GM12878 (cell line): Measurements from ENCODE around the gene PRDM15. TPM values are rescaled to one million over a fixed set of nuclear protein-coding genes. Genes with fewer than 3 reads are reported as not detected.

Experiments
- ATAC-seq: fragments of 200-7000 bp; cut with Tn5 transposase; 3 replicates; pipeline ENCODE4 v1.9.1; 2020; ENCODE audit warnings: mild to moderate bottlenecking, moderate library complexity
- BruUV-seq: library from RNA; stranded (reverse); fragments of 400-500 nt; replicated peaks from 2 replicates; lab custom pipeline; 2021; lab: Mats Ljungman, UMichigan
- CTCF ChIA-PET: fragments of 300-600 bp; sonication (Branson Sonifier 250); formaldehyde crosslinking; extraction: SDS; loops from one replicate; lab custom pipeline; 2021; ENCODE audit warnings: inconsistent platforms; lab: Yijun Ruan, JAX
- POLR2A ChIA-PET: fragments of 350-600 bp; formaldehyde crosslinking; extraction: SDS; loops from one replicate; lab custom pipeline; 2021; ENCODE audit warnings: inconsistent platforms; lab: Charles Lee
- RAD21 ChIA-PET: fragments of 300-600 bp; sonication (Branson Sonifier 250); formaldehyde crosslinking; loops from one replicate; lab custom pipeline; 2023; ENCODE audit warnings: antibody characterized with exemption; ENCODE audit not compliant: unreplicated experiment; lab: Charles Lee
- SMC1A ChIA-PET: fragments of 300-600 bp; sonication (Branson Sonifier 250); formaldehyde crosslinking; loops from one replicate; lab custom pipeline; 2023; ENCODE audit not compliant: unreplicated experiment, uncharacterized antibody; lab: Charles Lee
- DNase-seq: peaks from one replicate; pipeline ENCODE4 v3.0.0-alpha.2; 2011; ENCODE audit warnings: low read depth, low spot score
- FAIRE-seq: peaks from 3 replicates; lab custom pipeline; 2011; peaks lifted over from hg19 to GRCh38; lab: Jason Lieb, UNC
- H2AFZ ChIP-seq: 2 replicates; pipeline ENCODE4 v1.6.0; 2011; ENCODE audit warnings: low read depth, low read length, control low read depth; ENCODE audit not compliant: control insufficient read depth
- H3K27ac ChIP-seq: 2 replicates; pipeline ENCODE4 v1.5.1; 2011; ENCODE audit warnings: control low read depth; ENCODE audit not compliant: control insufficient read depth, insufficient read depth
- H3K27me3 ChIP-seq, 2 experiments: replicated peaks in 1 of 2; 2 replicates each; pipeline versions ENCODE4 v1.6.0 to v1.6.1; 2011; ENCODE audit warnings: low read length in 1 of 2; ENCODE audit not compliant: control insufficient read depth in 2 of 2, insufficient read depth in 2 of 2
- H3K36me3 ChIP-seq, 2 experiments: 2 replicates each; pipeline ENCODE4 v1.5.1; 2011; ENCODE audit warnings: low read length in 1 of 2; ENCODE audit not compliant: control insufficient read depth in 2 of 2, insufficient read depth in 2 of 2
- H3K4me1 ChIP-seq: 2 replicates; pipeline ENCODE4 v1.6.1; 2011; ENCODE audit warnings: mild to moderate bottlenecking, low read length, moderate library complexity, mixed read lengths; ENCODE audit not compliant: control insufficient read depth, insufficient read depth
- H3K4me2 ChIP-seq: 2 replicates; pipeline ENCODE4 v1.6.0; 2011; ENCODE audit warnings: control low read depth; ENCODE audit not compliant: control insufficient read depth, insufficient read depth
- H3K4me3 ChIP-seq: fragments of 200-600 bp; sonication (generic); 2 replicates; pipeline ENCODE4 v1.5.1; 2016
- H3K79me2 ChIP-seq: 2 replicates; pipeline ENCODE4 v1.6.0; 2011; ENCODE audit warnings: low read length; ENCODE audit not compliant: control insufficient read depth, insufficient read depth
- H3K9ac ChIP-seq: 2 replicates; pipeline ENCODE4 v1.8.0; 2011; ENCODE audit warnings: low read length, control low read depth, mixed read lengths; ENCODE audit not compliant: control insufficient read depth, insufficient read depth
- H3K9me3 ChIP-seq: replicated peaks from 3 replicates; pipeline ENCODE4 v1.5.1; 2011; ENCODE audit warnings: mild to moderate bottlenecking, low read length; ENCODE audit not compliant: control insufficient read depth, insufficient read depth
- H4K20me1 ChIP-seq: 2 replicates; pipeline ENCODE4 v1.6.0; 2011; ENCODE audit not compliant: control insufficient read depth, insufficient read depth
- ASH2L ChIP-seq: fragments of 300-600, 200-600 bp; sonication (generic); IDR thresholded peaks from 2 replicates; pipeline ENCODE4 v1.6.1; 2017; ENCODE audit warnings: low read depth, mild to moderate bottlenecking, borderline replicate concordance
- BCLAF1 ChIP-seq: fragments of 450-650 bp; IDR thresholded peaks from 2 replicates; pipeline ENCODE4 v1.6.1; 2017; ENCODE audit warnings: antibody characterized with exemption, mild to moderate bottlenecking, moderate library complexity
- E4F1 ChIP-seq: fragments of 450-650 bp; IDR thresholded peaks from 2 replicates; pipeline ENCODE4 v1.6.1; 2018; ENCODE audit warnings: borderline replicate concordance, mild to moderate bottlenecking; ENCODE audit not compliant: partially characterized antibody
- HDAC6 ChIP-seq: fragments of 200-600 bp; sonication (generic); IDR thresholded peaks from one replicate; pipeline ENCODE4 v1.8.0; 2017; ENCODE audit warnings: antibody characterized with exemption; ENCODE audit not compliant: unreplicated experiment
- MAX ChIP-seq: IDR thresholded peaks from 2 replicates; pipeline ENCODE4 v1.6.1; 2012; ENCODE audit warnings: low read depth, low read length, improper control_type of control experiment
- POU2F2 ChIP-seq: IDR thresholded peaks from 3 replicates; pipeline ENCODE4 v1.6.1; 2011; ENCODE audit warnings: low read depth, mild to moderate bottlenecking, low read length, borderline replicate concordance
- PRDM15 ChIP-seq: fragments of 450-650 bp; formaldehyde crosslinking; IDR thresholded peaks from 2 replicates; pipeline ENCODE4 v1.4.0; 2020; ENCODE audit warnings: mild to moderate bottlenecking, moderate library complexity
- RAD21 ChIP-seq: IDR thresholded peaks from 2 replicates; pipeline ENCODE4 v1.6.1; 2011; ENCODE audit warnings: mild to moderate bottlenecking, low read depth, low read length, moderate library complexity; ENCODE audit not compliant: insufficient read depth
- SMAD5 ChIP-seq: IDR thresholded peaks from 2 replicates; pipeline ENCODE4 v1.6.1; 2016; ENCODE audit warnings: antibody characterized with exemption, low read depth
- YY1 ChIP-seq: IDR thresholded peaks from 2 replicates; pipeline ENCODE4 v1.6.1; 2011; ENCODE audit warnings: low read depth, mild to moderate bottlenecking, low read length
- WGBS: methylation state at CpG from one replicate; pipeline ENCODE4 v1.1.6; 2016; ENCODE audit warnings: low lambda C conversion rate; ENCODE audit not compliant: insufficient replicate concordance, insufficient coverage; ENCODE audit errors: missing lambda C conversion rate; 5-methylcytosine and 5-hydroxymethylcytosine counted together
- in situ Hi-C: fragments of 300-500 bp; cut with MboI; formaldehyde crosslinking; loops from 9 replicates; pipeline ENCODE4 v1.14.3; 2018; ENCODE audit warnings: mixed read lengths
- intact Hi-C: fragments of 100-400 bp; cut with micrococcal nuclease; formaldehyde crosslinking; loops from one replicate; pipeline ENCODE4 v1.14.2; 2022; ENCODE audit not compliant: unreplicated experiment
- polyA plus RNA-seq, 11 experiments: library from polyadenylated mRNA; depleted of rRNA in 4 of 11; unstranded in 6 of 11; stranded (reverse) in 5 of 11; fragments of >200 nt; fragmentation: Nextera tagmentation in 4 of 11; fragmentation: Illumina TruSeq in 1 of 11; extraction: Ambion mirVana in 4 of 11; extraction: Trizol in 1 of 11; gene quantifications; 1 replicate in 1 of 11; 2 replicates in 10 of 11; pipeline versions ENCODE4 v1.2.1 to v1.2.3, GENCODE V29; 2011 to 2016; ENCODE audit warnings: inconsistent platforms in 2 of 11, missing spikeins in 2 of 11, low read depth in 1 of 11
- total RNA-seq, 4 experiments: library from RNA; depleted of rRNA in 3 of 4; stranded (reverse); fragments of >200 nt in 3 of 4; fragmentation: Illumina TruSeq in 1 of 4; extraction: Trizol in 1 of 4; gene quantifications; 2 replicates each; pipeline versions ENCODE4 v1.2.1 to v1.2.3, GENCODE V29; 2013 to 2021

Gene PRDM15
- total and polyA plus RNA-seq, 10 of the 15 experiments (the other 5 are each of a cell fraction or from before 2014, with no cell fraction given), result 2.2 to 16.0 (median 8.6) TPM

GRCh38 chr21:41846033-41846317 lies 33.2 kb downstream of the PRDM15 start:
- Histone ChIP-seq H3K9me3 (no peaks in the 10 kb centered on the region), H4K20me1 (no peaks in the 10 kb centered on the region), H3K27ac (no peak overlapping the region), H3K9ac (no peak overlapping the region), H3K27me3 (no peaks in the 10 kb centered on the region), H2AFZ (no peak overlapping the region), H3K4me2 (no peak overlapping the region), H3K36me3 (peaks cover 5 to 30% of the 10 kb centered on the region in 2 experiments), H3K4me1 (peaks cover 4% of the 10 kb centered on the region), H3K4me3 (no peak overlapping the region), H3K79me2 (no peaks in the 10 kb centered on the region)
- in situ Hi-C loops, result no loop called here
- ChIA-PET POLR2A (no interaction called here), RAD21 (interaction anchor here (0.6 kb wide), 1 partner anchor 76 kb away, joined by 3 read pairs; no protein-coding TSS in a partner anchor), SMC1A (interaction anchor here (0.5 to 1.0 kb wide), 2 partner anchors 9 to 893 kb away, joined by 3 read pairs; no protein-coding TSS in a partner anchor), CTCF (no interaction called here)
- ATAC-seq (no peak), FAIRE-seq (no peak), DNase-seq (no peak)
- BruUV-seq, result no TSS peak
- 81% methylated on average over 6 of the region's 6 CpGs for WGBS
- TF ChIP-seq E4F1 (no peak), PRDM15 (CRISPR knock-in tag) (no peak), SMAD5 (no peak), RAD21 (no peak), MAX (no peak), YY1 (no peak), BCLAF1 (no peak), POU2F2 (no peak), HDAC6 (no peak), ASH2L (no peak)
- intact Hi-C loops, result no loop called here
